NCI-H1930 (cell line): ENCODE measurements around the gene PTGES3.
A peak's percentile ranks its signal among the peaks of the same experiment; 100 is the strongest.
"Not testable (repeated sequence)": the region's sequence is repeated elsewhere in the genome, so short reads cannot be mapped to it uniquely, and the experiment has no call there.

Source experiments
- DNase-seq, 2 experiments: peaks; one replicate each; lab custom pipeline; 2025; lab: John Stamatoyannopoulos, UW

The PTGES3 gene

GRCh38 chr12:56657416-56658379 is 30.4 kb downstream of the PTGES3 start:
- DNase-seq = no peak

- not testable (repeated sequence) for DNase-seq
Measured at GRCh38 chr12:56653781-56654180, 34.3 kb downstream of the PTGES3 start.

- not testable (repeated sequence) for DNase-seq
Measured at GRCh38 chr12:56648023-56648422, 40.1 kb downstream of the PTGES3 start.

GRCh38 chr12:56645717-56646446 is 42.2 kb downstream of the PTGES3 start, which contains the start of gene ATP5F1B:
TSS of gene ATP5F1B (minus strand) at chr12:56645984. CDS start at chr12:56645963, 21 bp downstream.
- peak; percentile 97 to 98 for DNase-seq

- no peak for DNase-seq
Measured at GRCh38 chr12:56645201-56645716, 42.8 kb downstream of the PTGES3 start.

- DNase-seq = no peak
Measured at GRCh38 chr12:56644654-56645053, 43.4 kb downstream of the PTGES3 start.

GRCh38 chr12:56641219-56641618 is 46.9 kb downstream of the PTGES3 start:
- no peak for DNase-seq

GRCh38 chr12:56637621-56638020 is 50.5 kb downstream of the PTGES3 start:
- no peak for DNase-seq

GRCh38 chr12:56636675-56637540 is 51.2 kb downstream of the PTGES3 start:
- peak; percentile 99 for DNase-seq

- DNase-seq = peak; percentile 54 to 61
Measured at GRCh38 chr12:56635806-56636674, 52.0 kb downstream of the PTGES3 start.

GRCh38 chr12:56634837-56635791 is 53.0 kb downstream of the PTGES3 start:
- peak; percentile 77 to 82 for DNase-seq

GRCh38 chr12:56634242-56634836 is 53.7 kb downstream of the PTGES3 start:
- peak in 1 of 2 experiments; percentile 16 for DNase-seq

- DNase-seq = no peak
Measured at GRCh38 chr12:56633468-56634241, 54.4 kb downstream of the PTGES3 start.

- no peak for DNase-seq
Measured at GRCh38 chr12:56632701-56633467, 55.2 kb downstream of the PTGES3 start.

GRCh38 chr12:56631790-56632700 is 56.0 kb downstream of the PTGES3 start:
- no peak for DNase-seq

- DNase-seq = peak; percentile 69 to 79
Measured at GRCh38 chr12:56630180-56630632, 57.9 kb downstream of the PTGES3 start, which contains the start of gene BAZ2A. TSS of gene BAZ2A (minus strand) at chr12:56630326. CDS start at chr12:56617530, 12,796 bp downstream.
